ENCODE measurements around the gene C1orf56.
"Not testable (repeated sequence)": the region's sequence is repeated elsewhere in the genome, so short reads cannot be mapped to it uniquely, and the experiment has no call there.

The C1orf56 gene

GRCh38 chr1:151062741-151063371, 15.3 kb downstream of the C1orf56 start:
- Histone ChIP-seq H3K9ac (ENCODE audit: low read depth, low read length) (no peak overlapping the region), H3K9me3 (ENCODE audit: control insufficient read depth, insufficient read depth, low read length) (no peaks in the 10 kb centered on the region), H3K36me3 (ENCODE audit: insufficient read depth, low read length) (peaks cover 5% of the 10 kb centered on the region; the same call in 1 of the 2 replicates), H3K4me1 (ENCODE audit: insufficient read depth, low read length) (peaks cover 18% of the 10 kb centered on the region)

GRCh38 chr1:151065089-151065645, 17.6 kb downstream of the C1orf56 start:
- Histone ChIP-seq H3K4me1 (ENCODE audit: insufficient read depth, low read length) (peaks cover 15% of the 10 kb centered on the region; the same call in 1 of the 2 replicates), H3K9ac (ENCODE audit: low read depth, low read length) (no peak overlapping the region), H3K36me3 (ENCODE audit: insufficient read depth, low read length) (peaks cover 5% of the 10 kb centered on the region; the same call in 1 of the 2 replicates), H3K9me3 (ENCODE audit: control insufficient read depth, insufficient read depth, low read length) (no peaks in the 10 kb centered on the region)

- H3K9ac ChIP-seq (ENCODE audit: low read depth, low read length): no peak overlapping the region
- peaks cover 11% of the 10 kb centered on the region; the same call in 1 of the 2 replicates for H3K4me1 ChIP-seq (ENCODE audit: insufficient read depth, low read length)
- H3K36me3 ChIP-seq (ENCODE audit: insufficient read depth, low read length): peaks cover 5% of the 10 kb centered on the region; the same call in 1 of the 2 replicates
- no peaks in the 10 kb centered on the region for H3K9me3 ChIP-seq (ENCODE audit: control insufficient read depth, insufficient read depth, low read length)
Measured at GRCh38 chr1:151067185-151067584, 19.6 kb downstream of the C1orf56 start.

DNA sequence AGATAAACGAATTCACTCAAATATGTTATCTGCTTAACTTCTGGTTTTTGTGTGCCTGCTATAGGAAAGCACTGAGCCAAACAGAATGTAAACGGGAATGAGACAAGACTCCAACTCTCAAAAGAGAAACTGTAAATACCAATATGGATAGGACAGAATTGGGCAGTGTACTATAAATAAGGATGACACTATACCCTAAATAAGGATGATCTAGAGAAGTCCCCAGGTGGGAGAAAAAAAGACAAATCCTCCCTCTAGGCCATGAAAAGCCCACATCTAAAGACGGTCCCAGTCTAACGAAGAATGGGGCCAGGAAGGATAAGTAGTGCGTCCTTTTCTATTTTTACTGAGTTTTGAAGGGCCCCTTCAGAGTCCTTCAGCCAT, 21.5 kb downstream of the C1orf56 start:
- Histone ChIP-seq H3K4me1 (ENCODE audit: insufficient read depth, low read length) (0 out of 2 replicates have a peak, but pooled peaks cover 5% of the 10 kb centered on the region), H3K9ac (ENCODE audit: low read depth, low read length) (no peak overlapping the region), H3K36me3 (ENCODE audit: insufficient read depth, low read length) (peaks cover 5% of the 10 kb centered on the region; the same call in 1 of the 2 replicates), H3K9me3 (ENCODE audit: control insufficient read depth, insufficient read depth, low read length) (no peaks in the 10 kb centered on the region)

DNA sequence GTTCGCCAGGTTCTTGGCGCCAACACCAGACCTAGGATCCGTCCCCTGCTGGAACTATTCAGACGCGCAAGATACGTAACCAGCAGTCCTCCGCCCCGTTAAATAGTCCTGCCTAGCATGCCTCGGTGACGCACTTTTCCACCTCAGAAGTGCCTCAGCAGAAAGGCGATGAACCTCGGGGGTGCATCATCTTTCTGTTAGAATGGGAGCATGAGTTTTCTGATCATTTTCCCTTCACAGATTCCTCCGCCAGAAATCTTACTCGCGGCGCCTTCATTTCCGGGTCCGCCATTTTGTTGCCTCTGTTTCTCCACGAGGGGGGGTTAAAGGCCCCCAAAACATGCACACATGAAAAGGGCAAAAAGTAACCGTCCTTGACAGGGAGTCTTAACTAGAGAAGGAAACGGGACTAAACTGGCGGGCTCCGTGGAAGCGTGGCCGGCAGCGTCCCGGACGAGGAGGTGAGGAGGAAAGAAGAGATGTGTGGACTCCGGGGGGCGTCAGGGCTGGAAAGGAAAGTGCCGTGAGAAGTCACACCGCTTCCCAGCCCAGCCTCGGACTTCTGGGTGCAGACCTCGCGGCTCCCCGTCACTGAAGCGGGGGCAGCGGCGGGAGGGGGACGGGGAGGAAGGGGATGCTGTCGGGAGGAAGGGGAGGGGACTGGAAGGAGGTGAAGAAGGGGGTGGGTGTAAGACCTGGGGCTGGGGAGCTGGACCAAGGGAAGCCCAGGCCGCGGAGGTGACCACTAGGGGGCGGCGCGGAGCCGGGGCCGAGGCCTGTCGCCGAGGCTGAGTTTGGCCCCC, 23.1 kb downstream of the C1orf56 start, which contains the start of gene GABPB2:
Gene GABPB2 (plus strand): TSS at position 288 of the 803 bp plus-strand sequence. CDS start 17,429 bp downstream, outside the sequence.
- peak within 1 kb of the TSS; percentile 83 for H3K9ac ChIP-seq (ENCODE audit: low read depth, low read length)
- H3K36me3 ChIP-seq (ENCODE audit: insufficient read depth, low read length): peaks cover 5% of the 10 kb centered on the region; the same call in 1 of the 2 replicates
- no peaks in the 10 kb centered on the region for H3K9me3 ChIP-seq (ENCODE audit: control insufficient read depth, insufficient read depth, low read length)
- no peaks in the 10 kb centered on the region for H3K4me1 ChIP-seq (ENCODE audit: insufficient read depth, low read length)

DNA sequence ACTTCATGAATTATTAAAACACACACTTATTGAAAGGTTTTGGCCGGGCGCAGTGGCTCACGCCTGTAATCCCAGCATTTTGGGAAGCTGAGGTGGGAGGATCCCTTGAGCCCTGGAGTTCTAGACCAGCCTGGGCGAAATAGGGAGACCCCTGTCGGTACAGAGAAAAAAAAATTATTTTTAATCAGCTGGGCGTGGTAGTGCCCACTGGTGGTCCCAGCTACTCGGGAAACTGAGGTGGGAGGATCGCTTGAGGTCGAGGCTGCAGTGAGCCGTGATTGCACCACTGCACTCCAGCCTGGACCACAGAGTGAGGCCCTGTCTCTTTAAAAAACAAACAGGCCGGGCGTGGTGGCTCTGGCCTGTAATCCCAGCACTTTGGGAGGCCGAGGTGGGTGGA, 24.7 kb downstream of the C1orf56 start:
- H3K9ac ChIP-seq (ENCODE audit: low read depth, low read length): no peak overlapping the region
- no peaks in the 10 kb centered on the region for H3K36me3 ChIP-seq (ENCODE audit: insufficient read depth, low read length)
- no peaks in the 10 kb centered on the region for H3K9me3 ChIP-seq (ENCODE audit: control insufficient read depth, insufficient read depth, low read length)
- H3K4me1 ChIP-seq (ENCODE audit: insufficient read depth, low read length): no peaks in the 10 kb centered on the region

- Histone ChIP-seq H3K36me3 (ENCODE audit: insufficient read depth, low read length) (no peaks in the 10 kb centered on the region), H3K9ac (ENCODE audit: low read depth, low read length) (no peak overlapping the region), H3K9me3 (ENCODE audit: control insufficient read depth, insufficient read depth, low read length) (no peaks in the 10 kb centered on the region), H3K4me1 (ENCODE audit: insufficient read depth, low read length) (no peaks in the 10 kb centered on the region)
Measured at GRCh38 chr1:151085953-151086559, 38.5 kb downstream of the C1orf56 start.

DNA sequence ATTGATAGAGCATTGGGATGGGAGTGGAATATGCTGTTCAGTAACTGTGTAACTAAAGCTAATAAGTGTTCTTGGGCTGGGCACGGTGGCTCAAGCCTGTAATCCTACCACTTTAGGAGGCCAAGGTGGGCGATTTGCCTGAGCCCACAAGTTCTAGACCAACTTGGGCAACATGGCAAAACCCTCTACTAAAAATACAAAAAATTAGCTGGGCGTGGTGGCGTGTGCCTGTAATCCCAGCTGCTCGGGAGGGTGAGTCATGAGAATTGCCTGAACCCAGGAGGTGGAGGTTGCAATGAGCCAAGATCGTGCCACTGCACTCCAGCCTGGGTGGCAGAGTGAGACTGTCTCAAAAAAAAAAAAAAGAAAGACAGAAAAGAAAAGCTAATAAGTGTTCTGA, 49.9 kb downstream of the C1orf56 start:
- H3K36me3 ChIP-seq (ENCODE audit: insufficient read depth, low read length); H3K9me3 ChIP-seq (ENCODE audit: control insufficient read depth, insufficient read depth, low read length); H3K9ac ChIP-seq (ENCODE audit: low read depth, low read length); H3K4me1 ChIP-seq (ENCODE audit: insufficient read depth, low read length): not testable (repeated sequence)

DNA sequence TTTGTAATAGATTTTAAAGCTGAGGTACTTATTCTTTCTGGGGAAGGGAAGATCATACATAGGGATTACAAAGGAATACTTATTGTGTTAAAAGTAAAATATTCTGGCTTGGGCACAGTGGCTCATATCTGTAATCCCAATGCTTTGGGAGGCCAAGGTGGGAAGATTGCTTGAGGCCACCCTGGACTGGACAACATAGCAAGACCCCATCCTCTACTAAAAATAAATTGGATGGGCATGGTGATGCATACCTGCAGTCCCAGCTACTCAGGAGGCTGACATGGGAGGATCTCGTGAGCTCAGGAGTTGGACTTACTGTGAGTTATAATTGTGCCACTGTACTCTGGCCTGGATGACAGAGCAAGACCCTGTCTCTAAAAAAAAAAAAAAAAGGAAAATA, 50.6 kb downstream of the C1orf56 start:
- Histone ChIP-seq H3K9me3 (ENCODE audit: control insufficient read depth, insufficient read depth, low read length) (no peaks in the 10 kb centered on the region), H3K36me3 (ENCODE audit: insufficient read depth, low read length) (no peaks in the 10 kb centered on the region), H3K4me1 (ENCODE audit: insufficient read depth, low read length) (no peaks in the 10 kb centered on the region), H3K9ac (ENCODE audit: low read depth, low read length) (no peak overlapping the region)
